ENCODE measurements around the gene LAT.

Gene LAT

DNA sequence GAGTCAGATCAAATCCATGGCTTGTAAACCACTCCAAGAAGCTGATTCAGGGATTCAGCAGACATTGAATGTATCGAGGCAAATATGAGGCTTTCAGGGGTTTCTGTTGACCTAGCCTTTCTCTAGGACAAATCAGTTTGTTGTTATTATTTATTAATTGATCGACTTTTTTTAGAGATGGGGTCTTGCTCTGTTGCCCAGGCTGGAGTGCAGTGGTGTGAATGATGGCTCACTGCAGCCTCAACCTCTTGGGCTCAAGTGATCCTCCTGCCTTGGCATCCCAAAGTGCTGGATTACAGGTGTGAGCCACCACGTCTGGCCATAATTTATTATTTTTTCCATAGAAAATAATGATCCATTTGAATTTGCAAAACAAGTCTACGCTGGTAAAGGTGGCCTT is 27.0 kb downstream of the LAT start:
- Histone ChIP-seq H3K4me3 (ENCODE audit: low read length, poor library complexity, severe bottlenecking) (no peak overlapping the region), H3F3A (ENCODE audit: low read depth) (no peaks in the 10 kb centered on the region), H4K20me1 (ENCODE audit: insufficient read depth, low read length, poor library complexity, severe bottlenecking) (no peaks in the 10 kb centered on the region), H3K4me2 (ENCODE audit: low read depth, low read length, poor library complexity, severe bottlenecking) (no peak overlapping the region), H2AFZ (ENCODE audit: low read length) (no peak overlapping the region), H3K36me3 (ENCODE audit: insufficient read depth, low read length) (no peaks in the 10 kb centered on the region), H3K79me2 (ENCODE audit: insufficient read depth, low read length) (no peaks in the 10 kb centered on the region), H3K27me3 (ENCODE audit: insufficient read depth, low read length, poor library complexity, severe bottlenecking) (no peaks in the 10 kb centered on the region), H3K9me2 (replicated peaks; ENCODE audit: low read depth, low read length) (no peaks in the 10 kb centered on the region), H3K9ac (ENCODE audit: low read depth, low read length, poor library complexity, severe bottlenecking) (no peak overlapping the region), H3K4me1 (ENCODE audit: insufficient read depth, low read length, poor library complexity, severe bottlenecking) (peaks cover 23% of the 10 kb centered on the region), H3K9me3 (ENCODE audit: insufficient read depth, low read depth, low read length) (no peaks in the 10 kb centered on the region)
- TF ChIP-seq EZH2phosphoT487 (IDR thresholded peaks at IDR 0.05; ENCODE audit: borderline replicate concordance) = no peak
- TF ChIP-seq, protein P1, sequence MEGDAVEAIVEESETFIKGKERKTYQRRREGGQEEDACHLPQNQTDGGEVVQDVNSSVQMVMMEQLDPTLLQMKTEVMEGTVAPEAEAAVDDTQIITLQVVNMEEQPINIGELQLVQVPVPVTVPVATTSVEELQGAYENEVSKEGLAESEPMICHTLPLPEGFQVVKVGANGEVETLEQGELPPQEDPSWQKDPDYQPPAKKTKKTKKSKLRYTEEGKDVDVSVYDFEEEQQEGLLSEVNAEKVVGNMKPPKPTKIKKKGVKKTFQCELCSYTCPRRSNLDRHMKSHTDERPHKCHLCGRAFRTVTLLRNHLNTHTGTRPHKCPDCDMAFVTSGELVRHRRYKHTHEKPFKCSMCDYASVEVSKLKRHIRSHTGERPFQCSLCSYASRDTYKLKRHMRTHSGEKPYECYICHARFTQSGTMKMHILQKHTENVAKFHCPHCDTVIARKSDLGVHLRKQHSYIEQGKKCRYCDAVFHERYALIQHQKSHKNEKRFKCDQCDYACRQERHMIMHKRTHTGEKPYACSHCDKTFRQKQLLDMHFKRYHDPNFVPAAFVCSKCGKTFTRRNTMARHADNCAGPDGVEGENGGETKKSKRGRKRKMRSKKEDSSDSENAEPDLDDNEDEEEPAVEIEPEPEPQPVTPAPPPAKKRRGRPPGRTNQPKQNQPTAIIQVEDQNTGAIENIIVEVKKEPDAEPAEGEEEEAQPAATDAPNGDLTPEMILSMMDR (conservative IDR thresholded peaks at IDR 0.05; ENCODE audit: low read length) = no peak

DNA sequence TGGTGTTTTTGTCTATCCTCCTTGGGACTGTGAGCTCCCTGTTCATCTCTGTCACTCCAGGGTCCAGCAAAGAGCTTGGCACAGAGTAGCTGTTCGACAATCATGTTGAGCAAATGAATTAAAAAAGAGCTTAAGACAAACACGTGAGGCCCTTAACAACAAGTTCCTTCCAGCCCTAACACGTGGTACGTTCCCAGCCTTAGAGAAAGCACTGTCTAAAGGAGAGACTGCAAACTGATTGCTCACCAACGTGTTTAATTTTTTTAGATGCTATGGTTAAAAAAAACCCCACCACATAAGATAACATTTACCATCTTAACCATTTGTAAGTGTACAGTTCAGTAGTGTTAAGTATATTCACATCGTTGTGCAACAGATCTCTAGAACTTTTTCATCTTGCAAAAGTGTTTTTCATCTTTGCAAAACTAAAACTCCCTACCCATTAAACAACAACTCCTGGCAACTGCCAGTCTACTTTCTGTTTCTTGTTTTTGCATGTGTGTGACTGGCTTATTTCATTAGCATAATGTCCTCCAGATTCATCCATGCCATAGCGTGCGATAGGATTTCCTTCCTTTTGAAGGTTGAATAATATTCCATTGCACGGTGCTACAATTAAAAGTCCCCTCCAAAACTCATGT is 28.2 kb downstream of the LAT start:
- Histone ChIP-seq H2AFZ (ENCODE audit: low read length) (peak overlapping the region; percentile 74), H3K9ac (ENCODE audit: low read depth, low read length, poor library complexity, severe bottlenecking) (no peak overlapping the region), H3K4me3 (ENCODE audit: low read length, poor library complexity, severe bottlenecking) (no peak overlapping the region), H3K9me2 (replicated peaks; ENCODE audit: low read depth, low read length) (no peaks in the 10 kb centered on the region), H4K20me1 (ENCODE audit: insufficient read depth, low read length, poor library complexity, severe bottlenecking) (no peaks in the 10 kb centered on the region), H3K4me1 (ENCODE audit: insufficient read depth, low read length, poor library complexity, severe bottlenecking) (peaks cover 18% of the 10 kb centered on the region), H3K79me2 (ENCODE audit: insufficient read depth, low read length) (no peaks in the 10 kb centered on the region), H3K27me3 (ENCODE audit: insufficient read depth, low read length, poor library complexity, severe bottlenecking) (no peaks in the 10 kb centered on the region), H3F3A (ENCODE audit: low read depth) (no peaks in the 10 kb centered on the region), H3K4me2 (ENCODE audit: low read depth, low read length, poor library complexity, severe bottlenecking) (no peak overlapping the region), H3K36me3 (ENCODE audit: insufficient read depth, low read length) (no peaks in the 10 kb centered on the region), H3K9me3 (ENCODE audit: insufficient read depth, low read depth, low read length) (no peaks in the 10 kb centered on the region)
- TF ChIP-seq, protein P1 (conservative IDR thresholded peaks at IDR 0.05; ENCODE audit: low read length) = no peak
- no peak for TF ChIP-seq EZH2phosphoT487 (IDR thresholded peaks at IDR 0.05; ENCODE audit: borderline replicate concordance)

DNA sequence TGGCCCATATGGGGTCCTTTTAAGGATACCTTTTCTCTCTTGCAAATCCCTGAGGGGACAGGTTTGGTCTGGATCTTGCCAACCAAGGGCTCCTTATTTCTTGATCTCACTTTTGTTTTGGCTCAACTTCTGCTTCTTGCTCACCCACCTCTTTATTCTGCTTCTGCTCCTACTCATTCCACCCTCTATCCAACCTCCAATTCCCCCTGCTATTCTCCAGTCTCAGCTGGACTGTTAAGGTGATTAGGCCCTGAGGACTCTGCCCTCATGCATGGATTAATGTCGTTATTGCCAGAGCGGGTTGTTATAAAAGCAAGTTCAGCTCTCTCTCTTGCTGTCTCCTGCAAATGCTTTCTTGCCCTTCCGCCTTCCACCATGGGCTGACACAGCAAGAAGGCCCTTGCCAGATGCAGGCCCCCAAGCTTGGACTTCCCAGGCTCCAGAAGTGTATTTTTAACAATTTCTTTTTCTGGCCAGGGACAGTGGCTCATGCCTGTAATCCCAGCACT is 29.8 kb downstream of the LAT start:
- H3K9ac ChIP-seq (ENCODE audit: low read depth, low read length, poor library complexity, severe bottlenecking) = no peak overlapping the region
- H3K4me1 ChIP-seq (ENCODE audit: insufficient read depth, low read length, poor library complexity, severe bottlenecking) = peaks cover 9% of the 10 kb centered on the region
- no peak for TF ChIP-seq EZH2phosphoT487 (IDR thresholded peaks at IDR 0.05; ENCODE audit: borderline replicate concordance)
- TF ChIP-seq, protein P1 (conservative IDR thresholded peaks at IDR 0.05; ENCODE audit: low read length) = no peak
- no peak overlapping the region for H3K4me3 ChIP-seq (ENCODE audit: low read length, poor library complexity, severe bottlenecking)
- H3K9me3 ChIP-seq (ENCODE audit: insufficient read depth, low read depth, low read length) = no peaks in the 10 kb centered on the region
- no peaks in the 10 kb centered on the region for H3K27me3 ChIP-seq (ENCODE audit: insufficient read depth, low read length, poor library complexity, severe bottlenecking)
- no peaks in the 10 kb centered on the region for H3K9me2 ChIP-seq (replicated peaks; ENCODE audit: low read depth, low read length)
- peak overlapping the region; percentile 49; the same call in 1 of the 2 replicates for H2AFZ ChIP-seq (ENCODE audit: low read length)
- H4K20me1 ChIP-seq (ENCODE audit: insufficient read depth, low read length, poor library complexity, severe bottlenecking) = no peaks in the 10 kb centered on the region
- no peaks in the 10 kb centered on the region for H3K36me3 ChIP-seq (ENCODE audit: insufficient read depth, low read length)
- no peaks in the 10 kb centered on the region for H3K79me2 ChIP-seq (ENCODE audit: insufficient read depth, low read length)
- no peak overlapping the region for H3K4me2 ChIP-seq (ENCODE audit: low read depth, low read length, poor library complexity, severe bottlenecking)
- no peaks in the 10 kb centered on the region for H3F3A ChIP-seq (ENCODE audit: low read depth)
